Keratinocyte (primary cell): ENCODE data around the gene DPH1. TPM values are rescaled to one million over a fixed set of nuclear protein-coding genes. Genes with fewer than 3 reads are reported as not detected.

Source experiments
- DNase-seq: peaks from one replicate; pipeline ENCODE4 v3.0.0-alpha.2; 2011; ENCODE audit warnings: low read depth, missing footprints, low spot score
- FAIRE-seq: peaks from 2 replicates; lab custom pipeline; 2011; peaks lifted over from hg19 to GRCh38; lab: Jason Lieb, UNC
- H2AFZ ChIP-seq: 2 replicates; pipeline ENCODE4 v1.6.0; 2012; ENCODE audit warnings: low read length, control low read depth, inconsistent platforms; ENCODE audit not compliant: control insufficient read depth
- H3K27ac ChIP-seq: 2 replicates; pipeline ENCODE4 v1.5.1; 2011; ENCODE audit warnings: low read length; ENCODE audit not compliant: control insufficient read depth, insufficient read depth
- H3K27me3 ChIP-seq: 3 replicates; pipeline ENCODE4 v1.6.0; 2011; ENCODE audit warnings: low read length; ENCODE audit not compliant: control insufficient read depth, insufficient read depth; ENCODE audit errors: extremely low read depth
- H3K36me3 ChIP-seq, 2 experiments: 2 replicates in 1 of 2; 3 replicates in 1 of 2; pipeline ENCODE4 v1.5.1; 2011; ENCODE audit warnings: low read length in 2 of 2, mild to moderate bottlenecking in 1 of 2; ENCODE audit not compliant: control insufficient read depth in 2 of 2, insufficient read depth in 2 of 2; ENCODE audit errors: extremely low read depth in 1 of 2
- H3K4me1 ChIP-seq: 3 replicates; pipeline ENCODE4 v1.5.1; 2011; ENCODE audit warnings: low read length; ENCODE audit not compliant: control insufficient read depth, insufficient read depth; ENCODE audit errors: extremely low read depth
- H3K4me2 ChIP-seq: 3 replicates; pipeline ENCODE4 v1.6.0; 2011; ENCODE audit warnings: low read depth, low read length; ENCODE audit not compliant: control insufficient read depth, insufficient read depth; ENCODE audit errors: extremely low read depth
- H3K4me3 ChIP-seq, 3 experiments: fragments of 200-600 bp in 1 of 3; sonication (generic) in 1 of 3; 2 replicates in 2 of 3; 3 replicates in 1 of 3; pipeline ENCODE4 v1.5.1; 2011 to 2016; ENCODE audit warnings: low read length in 3 of 3, mild to moderate bottlenecking in 3 of 3, control low read depth in 2 of 3, inconsistent platforms in 1 of 3, low read depth in 1 of 3, mixed read lengths in 1 of 3, mixed run types in 1 of 3, moderate library complexity in 1 of 3; ENCODE audit not compliant: control insufficient read depth in 2 of 3, insufficient read depth in 2 of 3; ENCODE audit errors: extremely low read depth in 1 of 3
- H3K79me2 ChIP-seq: 2 replicates; pipeline ENCODE4 v1.6.0; 2012; ENCODE audit warnings: low read length; ENCODE audit not compliant: control insufficient read depth, insufficient read depth
- H3K9ac ChIP-seq: 3 replicates; pipeline ENCODE4 v1.6.0; 2011; ENCODE audit warnings: low read length; ENCODE audit not compliant: control insufficient read depth, insufficient read depth; ENCODE audit errors: extremely low read depth
- H3K9me1 ChIP-seq: 3 replicates; pipeline ENCODE4 v1.6.0; 2011; ENCODE audit warnings: low read length; ENCODE audit not compliant: control insufficient read depth, insufficient read depth; ENCODE audit errors: extremely low read depth
- H3K9me3 ChIP-seq: 2 replicates; pipeline ENCODE4 v1.5.1; 2012; ENCODE audit warnings: low read depth, low read length; ENCODE audit not compliant: control insufficient read depth
- H4K20me1 ChIP-seq: 3 replicates; pipeline ENCODE4 v1.6.0; 2011; ENCODE audit warnings: low read length; ENCODE audit not compliant: control insufficient read depth, insufficient read depth; ENCODE audit errors: extremely low read depth
- CTCF ChIP-seq, 3 experiments: IDR thresholded peaks in 1 of 3; conservative IDR thresholded peaks in 1 of 3; optimal IDR thresholded peaks in 1 of 3; 2 replicates in 2 of 3; 3 replicates in 1 of 3; pipeline versions ENCODE3 to v1.5.1; 2011; ENCODE audit warnings: low read length in 3 of 3, mild to moderate bottlenecking in 3 of 3, moderate library complexity in 2 of 3, control low read depth in 1 of 3, inconsistent platforms in 1 of 3; ENCODE audit not compliant: insufficient read depth in 2 of 3; ENCODE audit errors: extremely low read depth in 1 of 3
- EZH2 ChIP-seq: IDR thresholded peaks from one replicate; pipeline ENCODE4 v1.6.1; 2012; ENCODE audit warnings: inconsistent platforms, mild to moderate bottlenecking, low read length, moderate library complexity
- dilution Hi-C: fragments of 300-500 bp; cut with MboI; formaldehyde crosslinking; loops from one replicate; pipeline ENCODE4 v1.7.0; 2020; ENCODE audit warnings: low sequenced_read_pairs; ENCODE audit not compliant: extremely low pct_ligation_motif_present
- polyA plus RNA-seq, 5 experiments: library from polyadenylated mRNA; depleted of rRNA in 3 of 5; stranded (reverse) in 3 of 5; stranded (forward) in 1 of 5; unstranded in 1 of 5; fragments of >200 nt; gene quantifications; 1 replicate in 1 of 5; 2 replicates in 3 of 5; 3 replicates in 1 of 5; pipeline versions ENCODE4 v1.2.1 to v1.2.3, GENCODE V29; 2011 to 2012; ENCODE audit warnings: missing spikeins in 2 of 5, low read depth in 1 of 5, low replicate concordance in 1 of 5

Gene DPH1
- polyA plus RNA-seq, 1 donor (not counting 4 experiments of a cell fraction or from before 2014, with no cell fraction given), result 18.9 TPM

- H3K9me3 ChIP-seq, result no peaks in the 10 kb centered on the region
- H3K9ac ChIP-seq, result no peak overlapping the region
- H3K4me2 ChIP-seq, result no peak overlapping the region
- peaks cover 9% of the 10 kb centered on the region for H3K4me1 ChIP-seq
- TF ChIP-seq CTCF (optimal IDR thresholded peaks at IDR 0.05 in 1 of 3, IDR thresholded peaks at IDR 0.05 in 1 of 3, conservative IDR thresholded peaks at IDR 0.05 in 1 of 3; ENCODE audit: extremely low read depth in 1 of 3, insufficient read depth in 2 of 3, low read length in 3 of 3) (no peak), EZH2 (no peak)
- FAIRE-seq (no peak), DNase-seq (no peak)
- no peaks in the 10 kb centered on the region for H3K36me3 ChIP-seq
- peaks cover 5% of the 10 kb centered on the region for H3K79me2 ChIP-seq
- no peak overlapping the region for H2AFZ ChIP-seq
- dilution Hi-C loops, result no loop called here
- H3K27ac ChIP-seq, result no peak overlapping the region
- no peaks in the 10 kb centered on the region for H4K20me1 ChIP-seq
- peaks cover 8% of the 10 kb centered on the region for H3K27me3 ChIP-seq
- H3K9me1 ChIP-seq, result no peaks in the 10 kb centered on the region
- H3K4me3 ChIP-seq, result no peak overlapping the region
These were observed 1.7 kb upstream of the DPH1 start for GRCh38 chr17:2028234-2028614.

GRCh38 chr17:2028737-2029136 is 1.2 kb upstream of the DPH1 start:
- Histone ChIP-seq H3K27ac (no peak overlapping the region), H3K4me3 (no peak overlapping the region), H4K20me1 (no peaks in the 10 kb centered on the region), H3K9ac (no peak overlapping the region), H3K27me3 (peaks cover 8% of the 10 kb centered on the region), H3K4me2 (no peak overlapping the region), H3K9me1 (no peaks in the 10 kb centered on the region), H3K79me2 (peaks cover 5% of the 10 kb centered on the region), H3K4me1 (peaks cover 9% of the 10 kb centered on the region), H2AFZ (no peak overlapping the region), H3K9me3 (no peaks in the 10 kb centered on the region), H3K36me3 (no peaks in the 10 kb centered on the region)
- dilution Hi-C loops, result no loop called here
- FAIRE-seq (no peak), DNase-seq (no peak)
- no peak for TF ChIP-seq EZH2
- no peak for TF ChIP-seq CTCF (optimal IDR thresholded peaks at IDR 0.05 in 1 of 3, IDR thresholded peaks at IDR 0.05 in 1 of 3, conservative IDR thresholded peaks at IDR 0.05 in 1 of 3; ENCODE audit: extremely low read depth in 1 of 3, insufficient read depth in 2 of 3, low read length in 3 of 3)
